Transverse colon (tissue), 1 donor: ENCODE results near the gene KCNJ2.

Experiments used
- EP300 ChIP-seq: sonication (generic); formaldehyde crosslinking; IDR thresholded peaks from one replicate; pipeline ENCODE4 v1.6.1; 2017; ENCODE audit warnings: antibody characterized with exemption, low read depth
- POLR2A ChIP-seq: fragments of 450-650 bp; IDR thresholded peaks from one replicate; pipeline ENCODE4 v1.6.1; 2016; ENCODE audit warnings: antibody characterized with exemption, mild to moderate bottlenecking, moderate library complexity

DNA sequence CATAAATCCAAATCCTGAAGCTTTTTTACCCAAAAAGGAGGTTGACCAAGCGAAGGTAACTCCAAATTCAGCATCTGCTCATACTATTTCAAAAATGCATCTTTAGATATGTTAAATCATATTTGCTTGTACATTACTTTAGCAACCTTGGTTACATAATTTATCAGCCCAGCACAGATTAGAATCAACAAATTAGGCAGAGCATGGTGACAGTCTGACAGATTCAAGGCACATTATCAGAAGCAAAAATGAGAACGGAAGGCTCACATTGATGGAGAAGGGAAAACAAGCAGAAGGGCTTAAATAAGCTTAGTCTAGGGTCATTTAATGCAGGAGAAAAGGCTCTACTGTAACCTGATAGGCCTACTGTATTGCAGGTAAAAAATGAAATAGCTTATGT is 3.9 kb upstream of the KCNJ2 start:
- TF ChIP-seq EP300 (no peak), POLR2A (no peak)
